Breast epithelium (tissue), 3 donors: Measurements from ENCODE around the gene TMEM217.
A peak's percentile ranks its signal among the peaks of the same experiment; 100 is the strongest.

Experiments used
- POLR2A ChIP-seq: fragments of 450-650 bp; IDR thresholded peaks from one replicate; pipeline ENCODE4 v1.6.1; 2016; ENCODE audit warnings: antibody characterized with exemption, mild to moderate bottlenecking, moderate library complexity
- POLR2AphosphoS5 ChIP-seq, 3 donors: sonication (generic); formaldehyde crosslinking; IDR thresholded peaks; one replicate each; pipeline ENCODE4 v1.6.1; 2017; ENCODE audit warnings: antibody characterized with exemption in 3 of 3
- TF ChIP-seq, protein P1 (sequence below), 3 donors: fragments of 450-650 bp; IDR thresholded peaks; one replicate each; pipeline ENCODE4 v1.5.1; 2016 to 2017; ENCODE audit warnings: antibody characterized with exemption in 3 of 3, mild to moderate bottlenecking in 3 of 3, moderate library complexity in 3 of 3

DNA sequence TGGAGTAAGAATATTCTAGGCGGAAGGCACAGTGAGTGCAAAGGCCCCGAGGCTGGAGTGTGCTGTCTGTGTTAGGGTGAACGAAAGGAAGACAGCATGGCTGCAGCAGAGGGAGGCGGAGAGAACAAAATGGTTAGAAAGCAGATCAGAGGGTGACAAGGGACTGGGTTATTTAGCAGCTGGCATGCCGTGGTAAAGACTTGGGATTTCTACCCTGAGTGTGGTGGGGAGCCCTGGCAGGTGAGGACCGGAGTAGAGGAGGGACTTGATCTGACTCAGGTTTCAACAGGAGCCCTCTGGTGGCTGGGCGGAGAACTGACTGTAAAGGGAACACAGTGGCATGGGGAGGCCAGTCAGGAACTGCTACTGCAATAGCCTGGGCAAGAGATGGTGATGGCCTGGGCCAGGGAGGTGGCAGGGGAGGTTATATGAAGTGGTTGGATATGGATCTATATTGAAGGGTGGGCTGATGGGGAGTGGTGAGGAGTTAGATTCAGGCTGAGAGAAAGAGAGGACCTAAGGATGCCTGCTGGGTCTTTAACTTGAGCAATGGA, 50.0 kb downstream of the TMEM217 start:
- TF ChIP-seq, protein P1, sequence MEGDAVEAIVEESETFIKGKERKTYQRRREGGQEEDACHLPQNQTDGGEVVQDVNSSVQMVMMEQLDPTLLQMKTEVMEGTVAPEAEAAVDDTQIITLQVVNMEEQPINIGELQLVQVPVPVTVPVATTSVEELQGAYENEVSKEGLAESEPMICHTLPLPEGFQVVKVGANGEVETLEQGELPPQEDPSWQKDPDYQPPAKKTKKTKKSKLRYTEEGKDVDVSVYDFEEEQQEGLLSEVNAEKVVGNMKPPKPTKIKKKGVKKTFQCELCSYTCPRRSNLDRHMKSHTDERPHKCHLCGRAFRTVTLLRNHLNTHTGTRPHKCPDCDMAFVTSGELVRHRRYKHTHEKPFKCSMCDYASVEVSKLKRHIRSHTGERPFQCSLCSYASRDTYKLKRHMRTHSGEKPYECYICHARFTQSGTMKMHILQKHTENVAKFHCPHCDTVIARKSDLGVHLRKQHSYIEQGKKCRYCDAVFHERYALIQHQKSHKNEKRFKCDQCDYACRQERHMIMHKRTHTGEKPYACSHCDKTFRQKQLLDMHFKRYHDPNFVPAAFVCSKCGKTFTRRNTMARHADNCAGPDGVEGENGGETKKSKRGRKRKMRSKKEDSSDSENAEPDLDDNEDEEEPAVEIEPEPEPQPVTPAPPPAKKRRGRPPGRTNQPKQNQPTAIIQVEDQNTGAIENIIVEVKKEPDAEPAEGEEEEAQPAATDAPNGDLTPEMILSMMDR (IDR thresholded peaks at IDR 0.05) = peak; percentile 34 to 53 (median 49)
- TF ChIP-seq POLR2A (no peak), POLR2AphosphoS5 (IDR thresholded peaks at IDR 0.05) (no peak)
